Natural killer cell (primary cell): ENCODE measurements around the gene PLEKHA7. TPM values are rescaled to one million over a fixed set of nuclear protein-coding genes. Genes with fewer than 3 reads are reported as not detected.

ENCODE experiments used
- ATAC-seq, 3 donors: fragments of 150-1000 bp in 2 of 3; fragments of 200-7000 bp in 1 of 3; cut with Tn5 transposase; 1 replicate in 1 of 3; 2 replicates in 2 of 3; pipeline ENCODE4 v1.10.0; 2021; ENCODE audit warnings: mild to moderate bottlenecking in 2 of 3, moderate library complexity in 2 of 3
- DNase-seq, 2 donors: peaks; one replicate each; pipeline versions ENCODE4 v3.0.0 to v3.0.0-alpha.2; 2013 to 2021; ENCODE audit warnings: mixed read lengths in 1 of 2
- H3K27ac ChIP-seq: one replicate; pipeline ENCODE4 v1.5.1; 2013; ENCODE audit warnings: mild to moderate bottlenecking, low read length
- H3K27me3 ChIP-seq: one replicate; pipeline ENCODE4 v1.6.1; 2013; ENCODE audit warnings: low read length; ENCODE audit not compliant: control insufficient read depth, insufficient read depth
- H3K36me3 ChIP-seq: one replicate; pipeline ENCODE4 v1.6.1; 2013; ENCODE audit warnings: low read length; ENCODE audit not compliant: control insufficient read depth, insufficient read depth
- H3K4me1 ChIP-seq: one replicate; pipeline ENCODE4 v1.6.1; 2013; ENCODE audit warnings: low read length; ENCODE audit not compliant: control insufficient read depth, insufficient read depth
- H3K4me3 ChIP-seq: one replicate; pipeline ENCODE4 v1.5.1; 2013; ENCODE audit warnings: low read length
- H3K9me3 ChIP-seq: one replicate; pipeline ENCODE4 v1.6.1; 2013; ENCODE audit warnings: low read length; ENCODE audit not compliant: control insufficient read depth, insufficient read depth
- H3K27ac Mint-ChIP-seq, 2 donors: one replicate each; pipeline ENCODE4 v1.8.0; 2022; ENCODE audit warnings: mild to moderate bottlenecking in 2 of 2, mixed read lengths in 2 of 2, moderate library complexity in 1 of 2
- H3K27me3 Mint-ChIP-seq, 2 donors: one replicate each; pipeline ENCODE4 v1.8.0; 2022; ENCODE audit warnings: low read depth in 2 of 2, mixed read lengths in 2 of 2
- H3K36me3 Mint-ChIP-seq: one replicate; pipeline ENCODE4 v1.8.0; 2022; ENCODE audit warnings: mixed read lengths
- H3K4me1 Mint-ChIP-seq, 2 donors: one replicate each; pipeline ENCODE4 v1.8.0; 2022; ENCODE audit warnings: mixed read lengths in 2 of 2
- H3K4me3 Mint-ChIP-seq: one replicate; pipeline ENCODE4 v1.8.0; 2022; ENCODE audit warnings: mild to moderate bottlenecking, moderate library complexity, mixed read lengths
- H3K9me3 Mint-ChIP-seq, 2 donors: one replicate each; pipeline ENCODE4 v1.8.0; 2022; ENCODE audit warnings: mixed read lengths in 2 of 2
- CTCF ChIP-seq: fragments of 200-600 bp; IDR thresholded peaks from one replicate; pipeline ENCODE4 v1.8.0; 2022; ENCODE audit warnings: antibody characterized with exemption
- WGBS: methylation state at CpG from one replicate; pipeline ENCODE4 v1.1.7; 2013; ENCODE audit warnings: missing lambda C conversion rate; ENCODE audit not compliant: insufficient coverage; 5-methylcytosine and 5-hydroxymethylcytosine counted together
- intact Hi-C: fragments of 100-400 bp; cut with micrococcal nuclease; formaldehyde crosslinking; loops from one replicate; pipeline ENCODE4 v1.14.2; 2022
- total RNA-seq, 4 donors: library from RNA; stranded (reverse); fragments of 120-200 nt in 1 of 4; gene quantifications; one replicate each; pipeline versions ENCODE4 v1.2.3 to v1.2.4, GENCODE V29; 2013 to 2022

Gene PLEKHA7
- total RNA-seq, 3 donors from 2014 or later (not counting 1 experiment from before 2014, with no cell fraction given): 1.00 to 2.5 (median 1.3) TPM

- Histone ChIP-seq H3K4me3 (no peak overlapping the region), H3K9me3 (no peaks in the 10 kb centered on the region), H3K27ac (no peak overlapping the region), H3K36me3 (no peaks in the 10 kb centered on the region), H3K4me1 (no peaks in the 10 kb centered on the region), H3K27me3 (no peaks in the 10 kb centered on the region)
- DNase-seq: no peak
- H3K4me1 Mint-ChIP-seq: no peaks in the 10 kb centered on the region
- H3K27ac Mint-ChIP-seq: no peak overlapping the region
- H3K36me3 Mint-ChIP-seq: no peaks in the 10 kb centered on the region
- H3K4me3 Mint-ChIP-seq: no peak overlapping the region
- no peak for ATAC-seq
- no peak for TF ChIP-seq CTCF
- no peaks in the 10 kb centered on the region for H3K9me3 Mint-ChIP-seq
- intact Hi-C loops: no loop called here
- H3K27me3 Mint-ChIP-seq: no peaks in the 10 kb centered on the region
- 63% methylated on average over 2 of the region's 3 CpGs for WGBS
Measured at GRCh38 chr11:16839821-16840220, 174.4 kb downstream of the PLEKHA7 start.

DNA sequence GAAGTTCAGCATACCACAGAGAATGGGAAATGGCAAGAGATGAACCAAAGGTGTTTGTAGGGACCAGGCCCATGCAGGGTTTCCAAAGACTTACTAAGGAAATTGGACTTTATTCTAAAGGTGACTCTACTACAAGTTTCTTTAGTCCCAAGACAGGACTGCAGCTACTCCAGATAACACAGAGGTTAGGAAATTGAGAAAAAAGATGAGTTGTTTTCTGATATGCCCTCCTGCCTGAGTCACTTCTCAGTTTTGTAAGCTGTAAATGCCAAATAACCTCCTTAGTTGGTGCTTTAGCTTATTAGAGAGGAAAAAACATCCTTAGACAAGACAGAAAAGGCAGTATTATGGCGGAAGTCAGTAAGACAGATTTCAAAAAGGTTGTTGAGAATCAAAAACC, 179.8 kb downstream of the PLEKHA7 start:
- 94% methylated on average over 1 of the region's 1 CpG for WGBS
- DNase-seq: no peak
- Histone ChIP-seq H3K4me3 (no peak overlapping the region), H3K4me1 (no peaks in the 10 kb centered on the region), H3K27ac (no peak overlapping the region), H3K9me3 (no peaks in the 10 kb centered on the region), H3K36me3 (no peaks in the 10 kb centered on the region), H3K27me3 (no peaks in the 10 kb centered on the region)
- Mint-ChIP-seq H3K27ac (no peak overlapping the region), H3K36me3 (no peaks in the 10 kb centered on the region), H3K9me3 (no peaks in the 10 kb centered on the region), H3K4me1 (no peaks in the 10 kb centered on the region), H3K4me3 (no peak overlapping the region), H3K27me3 (no peaks in the 10 kb centered on the region)
- TF ChIP-seq CTCF: no peak
- no peak for ATAC-seq
- intact Hi-C loops: no loop called here

DNA sequence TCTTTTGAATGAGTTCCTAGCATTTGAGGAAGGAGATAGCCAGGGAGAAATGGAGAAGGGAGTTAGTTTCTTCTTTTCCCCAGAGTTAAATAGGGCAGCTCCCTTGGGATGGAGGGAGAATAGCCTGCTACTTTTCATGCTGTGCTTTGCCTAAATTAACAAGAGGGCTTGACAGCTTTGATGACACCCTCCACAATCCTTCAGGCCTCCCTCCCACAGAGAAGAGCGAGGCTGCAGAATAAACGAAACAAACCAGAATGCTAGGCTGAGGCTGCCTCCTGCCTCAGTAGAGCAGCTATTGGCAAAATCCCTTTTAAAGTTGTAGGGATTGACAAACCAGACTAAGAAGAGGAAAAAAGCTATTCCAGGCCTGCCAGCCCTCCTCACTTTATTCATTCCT, 181.2 kb downstream of the PLEKHA7 start:
- Histone ChIP-seq H3K4me1 (no peaks in the 10 kb centered on the region), H3K27ac (no peak overlapping the region), H3K4me3 (no peak overlapping the region), H3K36me3 (no peaks in the 10 kb centered on the region), H3K27me3 (no peaks in the 10 kb centered on the region), H3K9me3 (no peaks in the 10 kb centered on the region)
- WGBS: 100% methylated on average over 2 of the region's 2 CpGs
- H3K4me3 Mint-ChIP-seq: no peak overlapping the region
- no peak for DNase-seq
- H3K9me3 Mint-ChIP-seq: no peaks in the 10 kb centered on the region
- H3K4me1 Mint-ChIP-seq: no peaks in the 10 kb centered on the region
- H3K27ac Mint-ChIP-seq: no peak overlapping the region
- no peak for ATAC-seq
- H3K36me3 Mint-ChIP-seq: no peaks in the 10 kb centered on the region
- TF ChIP-seq CTCF: no peak
- intact Hi-C loops: no loop called here
- H3K27me3 Mint-ChIP-seq: no peaks in the 10 kb centered on the region

DNA sequence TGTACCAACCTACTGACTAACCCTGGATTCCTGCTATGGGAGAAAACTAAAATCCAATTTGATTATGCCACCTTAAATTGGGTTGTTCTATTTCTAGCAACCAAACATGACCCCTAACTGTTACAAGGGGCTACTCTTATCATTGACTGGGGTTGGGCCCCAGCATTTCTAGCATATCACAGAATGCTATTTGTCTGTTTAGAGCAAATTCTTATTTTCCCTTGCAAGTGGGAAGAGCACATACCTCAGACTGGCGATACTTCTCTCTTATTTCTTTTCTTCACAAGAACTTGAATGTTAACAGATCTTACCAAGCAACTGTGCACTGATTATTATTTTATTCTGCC, 182.0 kb downstream of the PLEKHA7 start:
- no peaks in the 10 kb centered on the region for H3K27me3 Mint-ChIP-seq
- no peak overlapping the region for H3K4me3 Mint-ChIP-seq
- H3K36me3 ChIP-seq: no peaks in the 10 kb centered on the region
- H3K27ac ChIP-seq: no peak overlapping the region
- ATAC-seq (no peak), DNase-seq (no peak)
- no peak for TF ChIP-seq CTCF
- intact Hi-C loops: no loop called here
- H3K9me3 Mint-ChIP-seq: no peaks in the 10 kb centered on the region
- no peaks in the 10 kb centered on the region for H3K36me3 Mint-ChIP-seq
- H3K27ac Mint-ChIP-seq: no peak overlapping the region
- no peaks in the 10 kb centered on the region for H3K27me3 ChIP-seq
- no peaks in the 10 kb centered on the region for H3K9me3 ChIP-seq
- no peaks in the 10 kb centered on the region for H3K4me1 ChIP-seq
- no peak overlapping the region for H3K4me3 ChIP-seq
- no peaks in the 10 kb centered on the region for H3K4me1 Mint-ChIP-seq
- 95% methylated on average over 1 of the region's 1 CpG for WGBS
